SK-N-MC (cell line): ENCODE results near the gene ZNF512.

Experiments used
- EZH2 ChIP-seq: fragments of 200-600 bp; sonication (generic); IDR thresholded peaks from one replicate; pipeline ENCODE4 v1.6.1; 2017; ENCODE audit warnings: antibody characterized with exemption
- FOXP2 ChIP-seq: optimal IDR thresholded peaks from 2 replicates; pipeline ENCODE3; 2011; ENCODE audit warnings: mild to moderate bottlenecking, moderate library complexity; ENCODE audit not compliant: insufficient read depth; ENCODE audit errors: extremely low read length, control extremely low read depth
- POLR2AphosphoS5 ChIP-seq: IDR thresholded peaks from 2 replicates; pipeline ENCODE4 v1.6.1; 2012; ENCODE audit warnings: mild to moderate bottlenecking, low read depth, low read length, borderline replicate concordance

GRCh38 chr2:27549303-27549702 lies 33.5 kb upstream of the ZNF512 start:
- TF ChIP-seq EZH2 = no peak
- no peak for TF ChIP-seq POLR2AphosphoS5
- TF ChIP-seq FOXP2 = no peak
